ENCODE data around the gene TOX2.

TOX2 gene

DNA sequence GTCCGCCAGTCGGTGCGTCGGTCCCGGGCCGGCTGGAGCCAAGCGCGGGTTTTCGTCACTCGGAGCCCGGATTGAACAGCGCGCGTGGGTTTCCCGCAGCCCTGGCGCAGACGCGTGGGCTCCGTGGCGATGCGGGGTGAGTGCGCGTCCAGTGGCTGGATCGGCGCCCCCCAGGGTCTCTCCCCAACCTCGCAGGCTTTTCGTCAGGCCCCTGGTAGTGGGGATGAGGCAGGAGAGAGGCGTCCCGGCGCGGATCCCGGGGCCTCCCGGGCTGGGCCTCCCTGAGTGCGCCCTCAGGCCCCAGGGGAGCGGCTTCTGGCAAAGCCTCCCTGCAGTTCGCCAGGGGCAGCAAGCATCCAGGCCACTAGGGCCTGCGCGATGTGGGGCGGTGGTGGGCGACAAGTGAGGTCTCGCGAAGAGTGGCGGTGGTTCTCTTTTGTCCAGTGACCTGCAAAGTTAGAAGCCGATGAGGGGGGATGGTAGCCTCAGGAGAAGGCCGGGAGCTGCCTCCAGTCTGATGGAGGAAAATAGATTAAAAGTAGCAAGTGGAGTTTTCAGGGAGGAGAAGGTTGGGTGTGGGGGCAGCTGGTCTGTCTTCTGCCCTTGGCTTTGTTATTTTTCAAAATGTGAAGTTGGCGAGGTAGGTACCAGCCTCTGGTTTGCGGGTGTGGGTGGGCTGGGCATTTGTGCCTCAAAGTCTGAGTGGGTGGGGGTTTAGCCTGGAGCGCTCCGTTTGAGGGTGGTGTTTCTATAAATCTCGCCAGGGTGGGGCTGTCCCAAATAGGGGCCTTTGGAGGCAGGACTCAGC is 1.6 kb downstream of the TOX2 start:
- DNase-seq: peak in 2 of 6 experiments; percentile 14 to 41

DNA sequence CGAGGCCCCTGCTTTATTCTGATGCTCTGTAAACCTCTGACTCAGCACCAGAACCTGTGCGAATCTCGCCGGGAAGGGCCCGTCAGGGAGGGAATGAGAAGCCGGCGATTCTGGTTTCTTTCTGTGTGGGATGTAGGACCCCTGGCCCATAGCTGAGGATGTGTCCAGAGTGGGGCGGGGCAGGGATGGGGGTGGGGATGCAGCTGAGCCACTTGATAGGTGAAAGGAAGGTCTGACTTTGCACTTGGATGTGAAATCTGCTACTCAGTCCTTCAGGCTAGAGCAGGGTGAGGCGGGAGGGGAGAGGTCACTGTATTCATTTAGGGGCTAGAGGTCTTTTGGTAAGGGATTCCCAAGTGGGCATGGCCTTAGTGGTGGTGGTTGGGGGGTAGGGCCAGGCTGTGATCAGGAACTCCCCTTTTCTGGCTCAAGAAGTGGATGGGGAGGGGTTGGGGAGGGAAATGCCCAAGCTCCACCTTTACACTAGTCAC is 2.3 kb downstream of the TOX2 start:
- no peak for DNase-seq

DNA sequence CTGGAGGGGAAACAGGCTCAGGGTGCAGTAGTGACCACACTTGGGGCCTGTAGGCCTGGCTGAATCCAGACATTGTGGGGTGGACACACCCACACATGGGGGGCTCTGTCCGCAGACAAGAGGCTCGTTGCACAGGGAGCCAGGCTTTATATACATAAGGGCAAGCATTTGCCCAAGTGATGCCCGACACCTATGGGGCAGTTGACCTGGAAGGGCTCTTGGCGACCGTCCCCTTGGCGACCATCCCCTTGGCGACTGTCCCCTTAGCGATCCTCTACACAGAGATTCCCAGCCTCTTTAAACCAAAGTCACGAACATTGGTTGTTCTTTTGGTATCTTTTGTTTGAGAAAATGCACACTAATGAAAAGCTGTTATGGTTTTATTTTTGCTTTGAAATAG is 2.7 kb downstream of the TOX2 start:
- DNase-seq: no peak

DNA sequence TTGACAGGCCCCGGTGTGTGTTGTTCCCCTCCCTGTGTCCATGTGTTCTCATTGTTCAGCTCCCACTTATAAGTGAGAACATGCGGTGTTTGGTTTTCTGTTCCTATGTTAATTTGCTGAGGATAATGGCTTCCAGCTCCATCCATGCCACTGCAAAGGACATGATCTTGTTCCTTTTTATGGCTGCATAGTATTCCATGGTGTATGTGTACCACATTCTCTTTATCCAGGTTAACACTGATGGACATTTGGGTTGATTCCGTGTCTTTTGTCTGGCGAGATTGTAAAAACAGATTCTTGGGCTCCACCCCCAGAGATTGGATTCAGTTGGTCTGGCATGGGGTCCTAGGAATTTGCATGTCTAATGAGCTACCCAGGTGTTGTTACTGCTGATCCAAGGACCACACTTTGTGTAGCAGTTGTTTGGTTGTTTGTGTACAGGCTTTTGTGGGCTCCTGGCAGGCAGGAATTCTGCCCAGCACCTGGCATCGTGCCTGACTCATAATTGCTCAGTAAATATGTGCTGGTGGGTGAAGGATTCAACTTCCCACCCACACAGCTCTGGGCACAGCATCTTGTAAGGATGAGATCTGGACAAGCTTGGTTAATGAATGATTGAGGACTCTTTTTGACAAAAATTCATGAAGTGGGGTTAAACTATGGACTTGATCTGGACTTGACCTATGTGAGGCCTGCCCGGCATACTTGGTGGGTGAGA is 5.2 kb downstream of the TOX2 start:
- DNase-seq: no peak

DNA sequence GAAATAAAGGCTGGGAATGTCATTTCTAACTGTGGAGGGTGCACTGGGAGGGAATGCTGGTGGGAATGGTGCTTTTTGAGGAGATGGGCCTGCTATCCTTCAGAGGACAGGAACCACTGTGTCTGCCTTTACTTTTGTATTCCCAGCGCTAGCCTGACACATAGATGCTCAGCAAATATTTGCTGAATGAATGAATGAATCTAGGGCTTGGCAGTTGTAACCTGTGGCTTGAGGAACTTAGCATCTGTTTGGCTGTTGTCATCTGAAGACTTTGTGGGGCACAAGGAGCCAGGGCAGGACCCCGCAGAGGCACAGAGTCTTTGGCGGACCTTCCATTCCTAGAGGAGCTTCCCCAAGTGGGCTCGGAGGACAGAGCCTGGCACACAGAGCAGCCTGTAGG is 6.1 kb downstream of the TOX2 start:
- no peak for DNase-seq

DNA sequence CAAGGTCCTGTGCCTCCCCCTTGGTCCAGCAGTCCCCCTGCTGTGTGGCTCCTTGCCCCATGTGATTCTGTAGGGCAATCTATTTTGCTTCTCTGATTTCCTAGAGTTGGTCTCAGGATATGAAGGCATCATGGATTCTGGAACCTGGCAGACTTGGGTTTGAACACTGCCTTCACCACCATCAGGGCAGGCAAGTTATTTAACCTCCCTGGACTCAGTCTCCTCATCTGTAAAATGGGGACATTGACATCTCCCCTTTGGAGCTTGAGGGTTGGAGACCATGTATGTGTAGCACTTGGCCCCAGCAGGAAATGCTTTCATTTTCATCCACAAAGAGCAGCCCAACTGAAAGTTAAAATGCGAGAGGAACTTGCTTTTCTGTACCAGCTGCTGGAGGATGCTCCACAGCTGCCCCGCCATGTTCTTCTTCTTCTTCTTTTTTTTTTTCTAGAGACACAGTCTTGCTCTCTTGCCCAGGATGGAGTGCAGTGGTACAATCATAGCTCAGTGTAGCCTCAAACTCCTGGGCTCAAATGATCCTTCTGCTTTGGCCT is 6.7 kb downstream of the TOX2 start:
- DNase-seq: no peak

DNA sequence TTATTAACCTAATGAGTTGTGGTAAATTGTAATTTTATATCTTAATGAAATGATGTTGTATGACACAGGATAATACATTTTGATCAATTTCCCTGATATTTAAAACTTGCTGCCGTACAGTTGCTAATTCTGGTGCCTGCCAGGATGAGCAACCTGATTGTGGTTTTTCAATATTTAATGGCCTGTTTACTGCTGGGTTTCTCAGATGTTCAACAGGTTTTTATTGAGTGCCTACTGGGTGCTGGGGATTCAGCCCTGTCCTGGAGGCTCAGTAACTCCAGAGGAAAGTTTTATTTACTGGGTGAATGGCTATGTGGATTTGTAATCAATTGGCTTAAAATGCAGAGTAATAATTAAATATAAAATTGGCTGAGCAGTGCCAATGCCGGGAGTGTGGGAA is 8.0 kb downstream of the TOX2 start:
- no peak for DNase-seq

DNA sequence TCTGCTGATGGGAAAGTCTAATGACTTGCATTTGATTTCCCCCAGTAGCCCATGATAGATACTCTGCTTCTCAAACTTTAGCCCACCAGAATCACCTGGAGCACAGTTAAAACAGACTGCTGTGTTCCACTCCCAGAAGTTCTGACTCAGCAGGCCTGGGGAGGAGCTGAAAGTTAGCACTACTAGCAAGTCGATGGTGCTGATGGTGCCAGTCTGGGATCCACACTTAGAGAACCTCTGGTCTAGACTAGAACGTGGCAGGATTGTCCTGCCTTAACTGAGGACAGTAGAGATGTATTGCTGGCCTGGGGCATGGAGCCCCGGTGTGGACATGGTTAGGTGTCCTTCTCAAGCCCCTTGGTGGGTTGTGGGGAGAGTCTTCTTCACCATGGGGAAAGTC is 8.7 kb downstream of the TOX2 start:
- no peak for DNase-seq

DNA sequence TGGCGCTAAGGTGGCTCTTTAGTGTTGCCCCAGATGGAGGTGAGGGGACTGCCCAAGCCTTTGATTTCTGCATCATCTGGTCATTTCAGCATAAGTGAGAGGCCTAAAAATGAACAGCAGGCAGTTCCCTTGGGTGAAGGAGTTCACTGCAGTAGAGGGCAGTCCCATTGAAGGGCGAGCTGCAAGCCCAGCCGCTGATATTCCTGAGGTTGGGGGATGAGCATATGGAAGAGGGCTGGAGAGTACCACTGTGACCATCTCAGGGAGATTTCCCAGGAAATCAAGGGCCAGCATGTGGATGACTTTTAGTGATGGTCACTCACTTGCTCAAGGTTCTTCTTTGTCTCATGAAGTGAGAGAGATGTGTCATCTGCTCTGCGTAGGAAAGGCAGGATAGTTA is 9.3 kb downstream of the TOX2 start:
- DNase-seq: no peak

DNA sequence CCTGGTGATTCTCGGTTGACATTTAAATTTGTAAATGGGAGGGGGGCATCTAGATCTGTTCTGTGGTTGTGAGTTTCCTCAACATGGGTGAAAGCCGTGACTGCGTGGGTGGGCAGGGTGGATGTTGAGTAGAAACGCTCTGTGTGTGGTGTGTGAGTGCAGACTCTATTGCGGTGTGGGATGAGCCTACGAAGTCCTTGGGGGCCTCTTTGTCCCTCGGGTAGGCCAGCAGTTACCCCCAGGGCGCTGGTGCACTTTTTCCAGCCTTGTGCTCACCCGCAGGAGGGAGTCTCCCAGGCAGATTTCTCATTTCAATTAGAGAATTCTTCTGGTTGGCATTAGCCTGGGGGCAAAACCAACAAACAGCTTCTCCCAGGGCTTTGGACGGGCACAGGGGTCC is 10.6 kb downstream of the TOX2 start:
- DNase-seq: peak in 3 of 6 experiments; percentile 13 to 48 (median 43)

DNA sequence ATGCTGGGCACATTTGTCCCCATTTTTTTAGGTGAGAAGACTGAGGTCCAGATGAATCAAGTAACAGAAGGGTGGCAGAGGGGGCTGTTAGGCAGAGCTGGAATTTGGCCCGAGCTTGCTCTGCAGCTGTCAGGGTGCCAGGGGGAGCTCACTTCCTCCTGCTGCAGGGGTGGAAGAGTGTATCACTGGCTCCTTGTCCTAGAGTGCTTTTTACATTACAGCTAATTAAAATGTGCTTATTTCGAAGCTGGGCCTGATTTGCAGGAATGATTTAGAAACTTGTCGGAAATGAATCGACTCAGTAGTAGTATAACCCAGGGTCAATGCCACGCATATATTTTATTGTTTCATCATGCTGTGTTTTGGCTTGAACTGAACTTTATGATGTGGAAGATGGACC is 11.1 kb downstream of the TOX2 start:
- DNase-seq: peak in 5 of 6 experiments; percentile 5 to 42 (median 35)

DNA sequence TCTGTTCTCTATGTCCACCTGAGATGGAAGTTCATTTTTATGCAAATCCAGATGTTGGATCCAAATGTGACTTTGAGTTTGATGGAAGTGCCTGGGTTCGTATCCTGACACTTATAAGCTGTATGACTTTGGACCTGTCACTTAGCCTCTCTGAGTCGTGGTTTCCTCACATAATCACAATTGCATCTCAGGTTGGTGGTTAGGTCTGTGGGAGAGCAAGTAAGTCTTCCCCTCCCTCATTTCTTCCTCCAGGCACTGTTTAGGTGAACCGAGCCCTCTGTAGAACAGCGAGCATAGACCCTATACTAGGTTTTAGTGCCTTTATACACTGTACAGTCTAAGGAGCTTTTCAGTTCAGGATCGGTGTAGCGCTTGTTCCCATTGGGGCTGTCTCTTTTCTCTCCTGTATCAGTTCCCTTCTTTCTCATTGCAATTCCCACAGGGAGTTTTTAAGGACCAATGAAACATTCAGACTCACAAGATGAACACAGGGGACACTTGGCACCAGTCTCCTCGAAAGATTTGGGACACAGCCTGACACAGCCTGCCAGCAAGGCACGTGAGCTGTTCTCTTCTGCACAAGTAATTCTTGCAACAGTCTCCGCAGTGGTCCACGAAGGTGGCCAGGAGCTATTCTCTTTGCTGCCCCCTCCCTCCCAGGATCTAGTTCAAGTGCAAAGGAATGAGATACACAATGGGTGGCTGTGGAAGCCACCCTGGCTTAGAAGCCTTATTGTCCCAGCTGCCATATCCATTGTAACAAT is 11.8 kb downstream of the TOX2 start:
- no peak for DNase-seq

DNA sequence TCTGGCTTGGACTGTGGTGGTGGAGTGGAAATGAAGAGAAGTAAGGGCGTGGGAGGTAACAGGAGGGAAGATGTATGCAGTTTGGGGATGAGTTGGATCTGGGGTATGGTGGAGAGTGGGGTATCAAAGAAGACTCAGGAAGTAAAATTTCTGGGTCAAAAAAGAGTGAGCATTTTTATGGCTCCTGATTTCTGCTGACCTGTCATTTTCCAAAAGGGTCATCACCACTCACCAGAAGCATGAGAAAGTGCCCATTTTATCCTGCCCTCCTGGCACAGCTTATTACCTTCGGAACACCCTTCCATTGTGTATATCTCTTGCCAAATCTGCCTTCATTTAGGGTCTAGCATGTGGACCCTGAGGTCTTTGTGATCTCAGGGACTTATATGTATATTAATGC is 17.3 kb downstream of the TOX2 start:
- DNase-seq: no peak

DNA sequence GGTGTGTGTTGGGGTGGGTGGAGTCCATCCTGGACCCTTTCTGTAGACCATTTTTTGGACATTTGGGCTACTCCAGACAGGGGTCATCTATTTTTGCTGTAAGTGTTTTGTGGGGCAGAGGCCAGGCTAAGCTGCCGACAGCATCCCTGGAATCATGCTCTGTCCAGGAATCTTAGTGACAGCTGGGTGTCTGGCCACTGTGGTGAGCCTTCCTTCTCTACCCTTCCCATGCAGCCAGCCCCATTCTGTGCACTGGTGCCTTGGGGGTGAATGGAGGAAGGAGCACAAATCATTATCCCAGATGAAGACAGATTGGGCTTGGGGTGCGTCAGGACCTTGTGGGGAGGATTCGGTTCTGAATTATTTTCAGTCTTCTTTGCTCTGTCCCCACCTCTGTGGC is 20.2 kb downstream of the TOX2 start:
- no peak for DNase-seq

DNA sequence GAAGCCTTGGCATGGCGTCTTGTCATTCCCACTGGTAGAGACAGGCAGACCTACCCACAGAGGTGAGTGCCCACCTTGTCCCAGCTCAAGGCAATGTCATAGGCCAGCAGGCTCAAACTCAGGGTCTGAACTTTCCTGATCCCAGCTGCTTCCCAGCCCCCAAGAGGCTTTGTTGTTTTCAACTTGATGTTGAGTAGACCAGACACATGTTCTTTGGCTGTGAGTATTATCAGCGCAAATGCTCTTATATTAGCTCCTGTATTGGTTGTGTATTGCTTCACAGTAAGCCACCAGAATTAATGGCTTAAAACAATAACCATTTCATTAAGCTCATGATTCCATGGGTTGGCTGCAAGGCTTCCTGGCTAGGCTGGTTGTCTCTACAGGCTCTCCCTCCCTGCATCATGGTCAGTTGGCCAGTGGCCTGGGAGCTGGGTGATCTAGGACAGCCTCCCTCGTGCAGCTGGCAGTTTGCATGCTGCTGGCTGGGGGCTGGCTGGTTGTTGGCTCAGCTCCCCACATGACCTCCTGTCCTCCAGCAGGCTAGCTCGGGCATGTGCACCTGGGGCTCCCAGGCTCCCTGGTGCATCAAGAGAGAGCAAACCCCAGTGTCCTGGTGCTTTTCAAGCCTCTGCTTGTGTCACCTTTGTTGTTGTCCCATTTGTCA is 21.6 kb downstream of the TOX2 start:
- no peak for DNase-seq

DNA sequence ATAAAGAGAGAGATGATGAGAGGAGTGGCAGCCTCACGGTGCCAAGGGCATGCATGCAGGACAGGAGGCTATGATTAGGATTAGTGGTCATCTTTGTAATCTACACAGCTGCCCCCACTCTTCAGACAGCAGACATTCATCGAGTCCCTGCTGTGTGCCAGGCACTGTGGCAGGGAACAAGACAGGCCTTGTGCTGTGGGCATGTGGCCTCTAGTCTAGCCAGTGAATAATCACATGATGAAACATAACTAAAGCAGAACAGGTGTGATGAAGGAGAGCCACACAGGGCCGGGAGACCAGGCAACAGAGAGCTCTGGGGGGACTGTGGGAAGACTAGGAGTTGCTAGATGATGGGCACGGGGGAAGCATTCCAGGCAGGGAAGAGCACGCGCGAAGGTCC is 22.2 kb downstream of the TOX2 start:
- no peak for DNase-seq

DNA sequence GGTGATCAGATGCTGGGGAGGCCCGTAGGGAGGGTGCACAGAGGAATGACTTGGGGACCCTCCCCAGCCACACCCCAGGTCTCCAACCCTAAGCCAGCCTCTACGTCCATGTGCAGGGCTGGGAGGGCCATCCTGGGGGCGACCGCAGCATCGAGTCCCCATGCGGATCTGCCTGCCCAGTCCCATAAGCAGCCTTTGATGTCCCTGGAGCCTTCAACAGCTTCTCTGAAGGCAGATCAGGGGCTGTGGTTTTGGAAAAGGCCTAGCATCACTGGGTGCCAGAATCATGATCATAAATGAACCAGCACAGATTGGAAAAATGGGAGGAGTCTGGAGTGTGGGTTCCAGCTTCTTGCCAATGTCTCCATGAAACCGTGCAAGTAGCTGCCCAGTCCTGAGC is 22.9 kb downstream of the TOX2 start:
- DNase-seq: no peak

DNA sequence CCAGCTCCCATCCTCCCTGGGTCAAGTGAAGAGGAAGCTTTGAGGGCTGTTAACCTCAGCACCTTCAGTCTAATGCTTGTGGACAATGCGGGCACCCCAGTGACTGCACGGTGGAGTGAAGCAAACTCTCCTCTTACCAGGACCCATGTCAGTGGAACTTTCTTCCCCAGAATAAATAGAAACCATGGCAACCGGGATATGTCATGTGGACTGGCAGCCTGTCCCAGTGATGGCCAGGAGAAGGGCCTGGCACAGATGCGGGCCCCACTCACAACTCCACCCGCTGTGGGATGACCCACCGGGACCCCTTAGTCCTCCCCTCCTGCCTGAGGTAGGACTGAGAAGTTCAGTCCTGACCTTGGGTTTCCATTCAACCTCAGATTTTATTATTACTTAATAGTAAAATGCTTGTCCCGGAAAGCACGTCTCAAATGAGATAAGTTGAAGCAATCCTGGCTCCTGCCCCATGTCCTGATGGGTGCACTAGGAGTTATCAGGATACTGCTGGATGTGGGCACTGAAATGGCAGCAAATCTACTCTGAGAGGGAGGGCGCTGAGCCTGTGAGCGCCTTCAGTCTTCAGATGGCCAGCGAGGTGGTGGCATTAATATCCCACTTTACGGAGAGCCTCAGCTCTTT is 23.5 kb downstream of the TOX2 start:
- DNase-seq: no peak

DNA sequence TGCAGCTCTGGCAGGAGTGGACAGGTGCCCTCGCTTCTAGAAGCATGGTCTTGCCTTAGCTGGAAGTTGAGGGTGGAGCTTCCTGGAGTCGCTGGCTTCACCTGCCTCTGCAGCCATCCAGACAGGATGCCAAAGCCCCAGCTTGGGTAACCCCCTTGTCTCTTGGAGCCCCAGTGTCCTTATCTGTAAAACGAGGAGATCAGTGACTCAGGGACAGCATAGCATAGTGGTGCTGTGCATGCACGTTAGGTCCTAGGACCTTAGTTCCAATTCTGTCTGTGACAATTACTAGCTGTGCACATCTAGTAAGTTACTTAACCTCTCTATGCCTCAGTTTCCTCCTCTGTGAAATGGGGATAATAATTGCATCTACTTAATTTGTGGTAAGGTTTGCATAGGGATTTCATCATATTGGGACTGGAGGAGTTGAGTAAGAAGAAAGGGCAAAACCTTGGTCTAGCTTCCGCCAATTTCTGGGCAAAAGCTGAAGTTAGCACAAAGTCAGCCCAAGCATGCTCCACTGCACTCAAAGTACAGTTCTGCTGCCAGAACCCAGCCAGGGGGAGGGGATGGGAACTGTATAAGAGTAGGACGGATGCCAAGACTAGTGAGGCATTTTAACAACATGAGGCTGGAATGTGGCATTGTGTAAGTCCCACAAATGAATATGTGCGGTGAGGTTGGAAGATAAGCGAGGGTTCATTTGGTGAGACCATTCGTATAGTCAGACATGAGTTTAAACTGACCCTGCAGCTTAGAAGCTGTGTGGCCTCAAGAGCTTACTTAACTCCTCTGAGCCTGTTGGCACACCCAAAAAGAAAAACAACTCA is 24.5 kb downstream of the TOX2 start:
- no peak for DNase-seq

DNA sequence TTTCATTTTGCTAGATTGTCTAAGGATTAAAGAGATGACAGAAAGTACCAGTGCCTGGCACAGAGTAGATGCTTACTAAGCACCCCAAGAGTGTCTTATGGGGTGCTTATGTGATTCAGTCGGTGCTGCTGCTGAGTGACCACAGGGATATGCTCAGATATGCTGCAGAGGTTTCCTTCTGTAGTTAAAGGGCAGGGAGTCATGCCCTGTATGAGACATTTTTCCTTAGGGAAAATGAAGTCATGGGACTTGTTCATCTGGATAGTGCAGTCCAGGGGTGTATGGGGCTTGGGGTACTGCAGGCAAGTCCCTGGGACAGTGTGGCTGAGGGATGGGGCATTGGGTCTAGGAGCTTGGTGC is 25.1 kb downstream of the TOX2 start:
- DNase-seq: no peak

DNA sequence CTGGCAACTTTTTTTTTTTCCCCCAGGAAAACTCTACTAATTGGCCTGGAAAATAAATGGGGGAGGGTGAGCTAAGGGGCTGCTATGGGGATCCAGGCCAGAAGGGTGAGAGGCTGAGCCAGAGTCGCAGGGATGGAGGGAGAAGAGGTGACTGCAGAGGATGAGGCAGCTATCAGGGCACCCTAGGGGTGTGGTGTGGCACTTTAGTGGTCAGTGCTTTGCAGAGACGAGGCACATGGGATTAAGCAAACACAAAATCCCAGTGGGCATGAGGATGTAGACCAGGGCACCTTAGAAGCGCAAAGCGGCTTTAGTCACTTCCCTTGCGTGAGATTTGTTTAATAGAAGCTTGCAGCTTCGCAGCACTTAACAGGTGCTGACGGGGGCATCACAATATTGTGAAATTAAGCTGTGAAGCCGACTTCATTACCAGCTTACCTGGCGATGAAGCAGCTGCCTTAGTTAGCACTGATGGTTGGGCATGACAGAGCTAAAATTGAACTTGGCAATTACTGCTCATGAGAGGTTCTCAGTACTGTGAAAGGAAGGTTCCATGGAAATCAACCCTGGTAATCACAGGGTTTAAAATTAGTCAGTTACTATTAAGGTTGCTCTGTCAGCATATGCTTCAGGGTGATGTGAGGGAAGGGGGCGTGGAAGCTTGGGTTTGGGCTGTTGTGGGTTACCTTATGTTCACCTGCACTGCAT is 26.0 kb downstream of the TOX2 start:
- DNase-seq: no peak

Data from stimulated activated naive CD4-positive, alpha-beta T cell (primary cell).